Measurements from ENCODE around the gene SERINC3.

SERINC3 gene

DNA sequence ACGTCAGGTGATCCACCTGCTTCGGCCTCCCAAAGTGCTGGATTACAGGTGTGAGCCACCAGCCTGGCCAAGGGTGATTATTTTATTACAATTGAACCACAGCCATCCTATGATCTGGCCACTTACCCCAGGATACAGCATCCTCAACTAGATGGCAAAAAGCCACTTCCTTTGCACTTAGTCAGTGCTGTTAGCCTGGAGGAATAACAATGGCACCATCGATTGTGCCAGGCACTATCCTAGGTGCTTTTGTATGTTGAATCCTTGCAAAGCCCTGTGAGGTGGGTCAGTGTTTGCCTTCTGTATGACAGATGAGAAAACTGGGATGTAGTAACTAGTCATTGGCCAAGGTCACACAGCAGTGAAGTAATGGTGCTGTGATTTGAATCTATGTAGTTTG is 57.4 kb downstream of the SERINC3 start:
- no peak for DNase-seq (ENCODE audit: low spot score)

DNA sequence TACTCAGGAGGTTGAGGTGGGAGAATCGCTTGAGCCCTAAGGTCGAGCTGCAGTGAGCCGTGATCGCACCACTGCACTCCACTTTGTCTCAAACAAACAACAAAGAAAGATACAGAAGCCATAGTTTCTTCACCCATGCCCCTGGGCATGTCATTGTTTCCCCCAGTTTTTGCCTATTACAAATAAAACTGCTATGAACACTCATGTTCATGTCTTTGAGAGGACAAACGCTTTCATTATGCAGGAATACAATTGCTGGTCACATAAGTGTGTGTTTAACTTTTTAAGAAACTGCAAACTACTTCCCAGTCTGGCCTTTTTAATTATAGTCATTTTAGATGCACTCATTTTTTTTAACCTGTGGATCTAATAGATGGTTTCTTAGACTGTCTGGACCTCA is 58.4 kb downstream of the SERINC3 start:
- no peak for DNase-seq (ENCODE audit: low spot score)

DNA sequence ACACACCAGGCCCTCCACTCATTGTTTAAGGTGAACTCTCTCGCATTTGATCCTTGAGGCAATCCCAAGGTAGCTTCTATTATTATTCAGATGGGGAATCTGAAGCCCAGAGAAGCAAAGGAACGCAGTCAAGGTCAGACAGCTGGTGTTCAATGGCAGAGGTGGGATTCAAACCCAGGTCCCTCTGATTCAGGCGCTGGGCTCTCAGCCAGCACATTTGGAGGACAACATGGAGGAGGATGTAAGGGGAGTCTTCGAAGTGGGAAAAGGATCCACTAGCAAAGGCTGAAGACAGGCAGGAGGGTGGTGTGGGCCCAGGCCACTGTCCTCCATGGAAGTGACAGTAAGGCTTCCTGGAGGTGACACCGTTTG is 60.1 kb downstream of the SERINC3 start:
- DNase-seq (ENCODE audit: low spot score): no peak

DNA sequence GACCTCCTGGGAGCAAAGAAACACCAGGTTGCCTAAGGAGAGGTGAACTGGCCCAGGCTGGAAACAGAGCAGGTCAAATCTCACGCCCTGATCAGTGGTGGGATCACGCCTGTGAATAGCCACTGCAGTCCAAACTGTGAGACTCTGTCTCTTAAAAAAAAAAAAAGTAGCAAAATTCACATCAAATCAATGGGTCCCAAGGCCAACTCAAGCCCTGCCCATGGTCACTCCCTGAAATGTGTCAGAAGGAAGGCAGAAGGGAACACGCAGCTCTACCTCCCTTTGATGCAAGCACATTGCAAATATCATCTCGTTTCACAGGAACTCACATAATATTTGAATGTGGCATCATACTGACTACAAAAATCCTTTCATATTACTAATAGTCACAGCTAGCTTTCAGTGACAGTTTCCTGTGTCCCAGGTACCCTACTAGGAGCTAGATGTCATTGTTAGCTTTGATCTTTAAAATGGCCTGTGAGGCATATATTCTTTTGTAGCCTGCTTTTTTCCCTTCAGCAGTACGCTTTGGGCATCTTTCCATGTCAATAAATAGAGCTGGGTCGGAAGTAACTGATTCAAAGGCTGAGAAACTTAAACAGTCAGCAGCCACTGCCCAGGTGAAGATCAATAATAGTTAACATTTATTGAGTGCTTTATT is 60.6 kb downstream of the SERINC3 start:
- no peak for DNase-seq (ENCODE audit: low spot score)

DNA sequence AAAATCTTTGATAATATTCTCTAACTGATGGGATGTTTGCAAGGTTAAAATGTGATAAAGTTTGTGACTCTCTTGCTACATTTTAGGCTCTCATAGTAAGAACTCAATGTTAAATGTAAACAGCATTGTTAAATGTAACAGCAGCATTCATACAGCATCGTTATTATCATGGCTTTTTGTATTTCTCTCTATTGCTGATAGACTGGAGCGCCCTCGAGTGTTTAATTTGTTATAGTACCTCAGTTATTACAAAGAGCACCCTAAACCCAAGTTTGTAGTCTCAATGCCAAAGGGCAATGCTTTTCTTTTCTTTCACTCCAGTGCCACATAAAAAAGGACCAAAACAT is 61.1 kb downstream of the SERINC3 start:
- DNase-seq (ENCODE audit: low spot score): peak; percentile 56

DNA sequence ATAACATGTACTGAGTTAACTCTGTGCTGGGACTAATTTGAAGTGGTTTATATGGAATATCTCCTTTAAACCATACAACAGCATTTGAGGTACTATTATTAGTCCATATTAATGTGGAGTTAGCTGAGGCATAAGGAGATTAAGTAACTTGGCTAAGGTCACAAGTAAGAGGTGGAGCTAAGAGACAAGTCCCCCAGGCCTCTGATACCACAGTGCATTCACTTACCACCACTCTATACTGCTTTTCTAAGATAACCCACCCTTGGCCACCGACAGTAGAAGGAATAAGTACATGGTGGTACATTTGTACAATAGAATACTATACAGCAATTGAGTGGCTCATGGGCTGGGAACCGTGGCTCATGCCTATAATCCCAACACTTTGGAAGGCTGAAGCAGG is 62.6 kb downstream of the SERINC3 start:
- DNase-seq (ENCODE audit: low spot score): no peak

DNA sequence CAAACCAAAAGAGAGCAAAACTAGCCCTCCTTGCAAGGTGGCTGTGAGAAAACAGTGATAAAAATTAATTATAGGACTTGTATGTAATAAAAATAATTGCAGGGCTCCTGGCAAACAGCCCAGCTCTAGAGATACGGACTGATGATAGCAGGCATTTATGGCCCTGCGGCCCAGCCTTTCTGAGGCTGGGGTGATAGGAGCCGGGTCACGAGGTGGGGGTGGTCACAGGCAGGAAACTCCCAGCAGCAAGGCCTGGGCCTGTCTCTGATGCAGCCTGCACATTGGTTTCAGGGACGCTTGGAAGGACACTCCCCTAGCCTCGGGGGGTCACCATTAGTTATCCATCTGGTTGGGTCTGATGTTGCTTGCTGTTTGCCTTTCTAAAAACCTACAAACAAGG is 64.9 kb downstream of the SERINC3 start:
- no peak for DNase-seq (ENCODE audit: low spot score)

DNA sequence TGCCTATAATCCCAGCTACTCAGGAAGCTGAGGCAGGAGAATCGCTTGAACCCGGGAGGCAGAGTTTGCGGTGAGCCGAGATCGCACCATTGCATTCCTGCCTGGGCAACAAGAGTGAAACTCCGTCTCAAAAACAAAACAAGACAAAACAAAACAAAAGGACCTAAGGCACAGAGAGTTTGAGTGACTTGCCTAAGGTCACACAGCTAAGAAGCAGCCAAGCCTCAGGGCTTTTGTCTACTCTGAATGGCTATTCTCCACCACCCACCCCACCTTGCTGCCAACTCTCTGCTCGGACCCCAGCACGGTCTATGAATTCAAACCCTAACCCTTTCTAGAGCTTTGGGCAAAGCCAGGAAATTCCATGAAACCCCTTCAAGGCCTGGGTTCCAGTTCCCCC is 65.3 kb downstream of the SERINC3 start:
- DNase-seq (ENCODE audit: low spot score): no peak

DNA sequence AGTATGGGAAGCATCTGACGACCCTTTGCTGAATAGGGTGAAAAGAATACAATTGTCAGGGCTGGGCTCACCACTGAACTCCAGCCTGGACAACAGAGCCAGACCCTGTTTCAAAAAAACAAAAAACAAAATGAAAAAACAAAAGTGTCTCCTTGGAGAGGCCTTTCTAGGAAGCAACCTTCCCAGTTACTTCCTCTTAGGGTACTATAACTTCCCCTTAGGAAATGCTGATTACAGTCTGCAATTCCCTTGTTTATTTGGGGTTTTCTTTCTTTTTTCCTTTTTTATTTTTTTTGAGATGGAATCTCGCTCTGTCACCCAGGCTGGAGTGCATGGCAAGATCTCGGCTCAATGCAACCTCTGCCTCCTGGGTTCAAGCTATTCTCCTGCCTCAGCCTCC is 66.7 kb downstream of the SERINC3 start:
- DNase-seq (ENCODE audit: low spot score): no peak

DNA sequence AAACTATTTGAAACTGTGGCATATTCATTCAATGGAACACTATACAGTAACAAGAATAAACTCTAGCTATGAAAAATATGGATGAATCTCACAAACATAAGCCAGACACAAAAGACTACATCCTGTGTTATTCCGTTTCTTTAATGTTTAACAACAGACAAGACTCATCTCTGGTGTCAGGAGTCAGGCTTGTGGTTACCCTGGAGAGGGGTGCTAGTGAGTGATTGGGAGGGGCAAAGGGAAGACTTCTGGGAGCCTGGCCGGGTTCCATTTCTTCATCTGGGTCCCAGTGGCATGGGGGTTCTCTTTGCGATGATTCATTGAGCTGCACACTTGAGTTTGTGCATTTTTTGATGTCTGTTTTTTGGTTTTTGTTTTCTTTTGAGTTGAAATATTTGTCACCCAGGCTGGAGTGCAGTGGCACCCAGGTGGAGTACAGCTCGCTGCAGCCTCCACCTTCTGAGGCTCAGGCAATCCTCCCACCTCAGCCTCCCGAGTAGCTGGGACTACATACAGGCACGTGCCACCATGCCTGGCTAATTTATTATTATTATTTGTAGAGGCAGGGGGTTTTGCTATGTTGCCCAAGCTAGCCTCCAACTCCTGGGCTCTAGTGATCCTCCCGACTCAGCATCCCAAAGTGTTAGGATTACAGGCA is 67.4 kb downstream of the SERINC3 start:
- DNase-seq (ENCODE audit: low spot score): no peak

DNA sequence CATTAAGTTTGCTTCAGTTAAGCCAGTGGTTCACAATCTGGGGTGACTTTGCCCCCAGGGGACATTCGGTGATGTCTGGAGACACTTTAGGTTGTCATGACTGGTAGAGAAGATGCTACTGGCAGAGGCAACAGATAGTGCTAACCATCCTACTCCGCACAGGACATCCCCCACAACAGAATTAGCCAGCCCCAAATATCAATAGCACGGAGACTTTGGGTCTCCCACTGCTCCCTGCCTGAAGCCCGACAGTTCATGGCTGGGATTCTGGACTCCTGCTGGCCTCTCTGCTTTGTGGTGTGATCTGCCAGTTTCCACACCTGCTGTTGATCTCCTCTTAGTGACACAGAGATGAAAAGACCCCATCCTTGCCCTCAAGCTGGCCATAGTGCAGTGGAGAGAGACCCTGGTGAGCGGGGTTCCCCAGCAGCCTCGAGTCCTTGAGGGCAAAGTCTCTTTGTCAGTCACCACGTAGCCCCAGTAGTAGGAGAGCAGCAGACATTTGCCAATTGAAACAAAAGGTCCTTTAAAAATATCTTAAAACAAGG is 70.9 kb downstream of the SERINC3 start:
- DNase-seq (ENCODE audit: low spot score): no peak

DNA sequence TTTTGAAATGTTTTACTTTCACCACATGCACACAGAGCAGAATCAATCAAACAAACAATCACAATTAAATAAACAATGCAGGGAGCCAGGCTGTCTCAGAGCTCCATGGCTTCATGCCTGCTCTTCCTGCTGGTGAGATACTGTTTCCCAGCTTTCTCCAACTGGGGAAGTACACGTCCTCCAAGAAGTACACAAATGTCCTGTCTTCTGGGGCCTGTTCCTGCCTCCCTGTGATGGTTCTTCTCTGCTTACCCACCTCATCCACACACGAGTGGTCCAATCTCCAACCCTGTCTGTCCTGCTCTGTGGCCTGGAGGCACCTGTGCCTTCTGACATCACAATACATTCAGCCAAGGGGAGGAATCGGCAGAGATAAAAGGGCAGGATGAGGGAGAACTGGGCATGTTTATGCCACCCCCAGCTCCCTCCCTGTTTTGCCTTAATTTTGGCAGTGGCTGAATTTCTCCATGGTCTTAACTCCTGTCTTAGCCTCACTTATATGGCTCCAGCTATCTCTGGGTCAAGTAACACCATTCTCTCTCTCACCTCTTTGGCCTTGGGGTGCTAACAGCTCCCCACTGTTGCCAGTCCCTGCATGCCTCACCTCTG is 71.5 kb downstream of the SERINC3 start:
- no peak for DNase-seq (ENCODE audit: low spot score)

DNA sequence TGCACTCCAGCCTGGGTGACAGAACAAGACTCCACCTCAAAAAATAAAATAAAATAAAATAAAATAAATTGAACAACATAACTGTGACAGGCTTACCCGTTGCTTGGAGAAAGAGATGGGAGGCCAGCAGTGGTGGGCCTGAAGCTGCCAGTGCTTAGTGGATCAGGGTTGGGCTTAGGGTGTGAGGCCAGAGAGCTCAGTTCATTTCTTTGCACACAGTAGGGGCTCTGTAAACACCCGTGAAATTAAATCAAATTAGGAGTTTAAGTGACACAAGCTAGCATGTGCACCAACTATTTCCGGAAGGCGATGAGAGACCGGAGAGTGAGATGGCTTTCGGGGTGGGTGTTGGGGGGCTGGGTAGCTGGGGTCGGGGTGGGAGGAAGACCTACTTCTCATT is 72.0 kb downstream of the SERINC3 start:
- no peak for DNase-seq (ENCODE audit: low spot score)

DNA sequence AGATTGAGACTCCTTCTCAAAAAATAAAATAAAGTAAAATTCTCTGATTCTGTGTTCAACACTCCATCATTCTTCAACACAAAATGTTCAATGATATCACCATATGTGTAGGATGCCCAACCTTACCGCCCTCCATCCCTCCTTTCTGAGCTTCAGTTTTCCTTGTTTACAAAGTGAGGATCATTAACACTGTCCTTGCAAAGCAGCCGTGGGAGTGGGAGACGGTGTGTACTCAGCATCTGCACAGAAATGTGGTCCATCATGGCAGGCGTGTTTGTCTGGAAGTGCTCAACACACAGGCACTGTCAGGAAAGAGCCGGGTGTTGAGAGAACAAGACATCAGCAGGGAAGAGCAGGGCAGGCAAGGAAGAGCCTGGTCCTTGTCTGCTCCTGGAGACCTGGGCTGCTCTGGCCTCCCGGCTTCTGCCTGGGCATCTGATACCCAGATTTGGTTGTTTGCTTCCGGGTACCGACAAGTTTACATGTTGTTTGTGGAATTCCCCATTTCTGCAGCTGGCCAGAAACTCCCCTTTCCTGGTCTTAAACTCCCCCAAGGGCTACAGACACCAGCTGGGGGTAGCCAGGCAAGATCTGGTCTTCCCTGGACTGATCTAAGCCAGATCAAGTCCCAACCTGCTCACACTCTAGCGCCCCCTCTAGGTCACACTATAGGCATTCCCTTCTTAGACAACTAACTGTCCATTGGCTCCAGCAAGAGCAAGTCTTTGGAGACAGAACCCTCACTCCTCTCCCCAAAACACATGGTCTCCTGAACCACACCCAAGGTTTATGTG is 72.9 kb downstream of the SERINC3 start:
- no peak for DNase-seq (ENCODE audit: low spot score)

DNA sequence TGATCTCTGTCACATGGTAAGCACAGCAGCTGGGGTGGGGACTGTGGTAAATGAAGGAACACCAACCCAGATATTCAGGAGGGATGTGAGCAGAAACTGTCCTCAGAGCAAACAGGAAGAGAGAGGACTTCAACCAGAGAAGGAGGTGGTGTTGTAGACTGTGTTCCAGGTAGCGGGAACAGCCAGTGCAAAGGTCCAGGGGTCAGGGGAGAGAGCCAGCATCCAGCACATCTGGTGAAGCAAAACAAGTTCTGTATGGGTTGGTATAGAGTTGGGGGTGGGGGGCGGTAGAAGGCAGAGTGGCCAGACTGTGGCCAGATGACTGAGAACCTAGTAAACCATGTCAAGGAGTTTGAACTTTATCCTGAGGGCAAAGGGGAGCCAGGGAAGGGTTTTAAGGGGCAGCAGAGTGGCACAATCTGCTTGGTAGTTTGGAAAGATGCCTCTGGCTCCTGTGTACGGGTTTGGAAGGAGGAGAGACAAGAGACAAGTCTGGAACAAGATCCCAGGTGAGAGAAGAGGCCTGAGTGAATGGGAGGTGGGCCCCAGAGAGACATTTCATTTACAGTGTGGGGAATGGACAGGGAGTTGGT is 73.9 kb downstream of the SERINC3 start:
- no peak for DNase-seq (ENCODE audit: low spot score)

Data from GM03348 (cell line).